Mucosa of rectum (tissue), 2 donors: Measurements from ENCODE around the gene RABL2A.
"Not testable (repeated sequence)": the region's sequence is repeated elsewhere in the genome, so short reads cannot be mapped to it uniquely, and the experiment has no call there.

Experiments used
- H3K27ac ChIP-seq, 2 donors: one replicate each; pipeline ENCODE4 v1.7.0; 2013; ENCODE audit warnings: inconsistent platforms in 2 of 2, low read depth in 2 of 2, low read length in 2 of 2
- H3K27me3 ChIP-seq, 2 donors: one replicate each; pipeline ENCODE4 v1.7.0; 2013; ENCODE audit warnings: low read length in 2 of 2; ENCODE audit not compliant: control insufficient read depth in 2 of 2, insufficient read depth in 2 of 2
- H3K36me3 ChIP-seq, 2 donors: one replicate each; pipeline ENCODE4 v1.7.0; 2013; ENCODE audit warnings: low read length in 2 of 2; ENCODE audit not compliant: control insufficient read depth in 2 of 2, insufficient read depth in 2 of 2
- H3K4me1 ChIP-seq, 2 donors: one replicate each; pipeline ENCODE4 v1.7.0; 2013; ENCODE audit warnings: low read length in 2 of 2, mild to moderate bottlenecking in 1 of 2; ENCODE audit not compliant: control insufficient read depth in 2 of 2, insufficient read depth in 2 of 2
- H3K4me3 ChIP-seq, 2 donors: one replicate each; pipeline ENCODE4 v1.7.0; 2013; ENCODE audit warnings: low read length in 2 of 2
- H3K9ac ChIP-seq, 2 donors: one replicate each; pipeline ENCODE4 v1.7.0; 2013; ENCODE audit warnings: low read length in 2 of 2, low read depth in 1 of 2, mild to moderate bottlenecking in 1 of 2
- H3K9me3 ChIP-seq, 2 donors: one replicate each; pipeline ENCODE4 v1.7.0; 2013; ENCODE audit warnings: low read length in 2 of 2; ENCODE audit not compliant: control insufficient read depth in 2 of 2
- donor health status: healthy.
- donor health status: Normal muscosa, but diverticular disease.

RABL2A gene

DNA sequence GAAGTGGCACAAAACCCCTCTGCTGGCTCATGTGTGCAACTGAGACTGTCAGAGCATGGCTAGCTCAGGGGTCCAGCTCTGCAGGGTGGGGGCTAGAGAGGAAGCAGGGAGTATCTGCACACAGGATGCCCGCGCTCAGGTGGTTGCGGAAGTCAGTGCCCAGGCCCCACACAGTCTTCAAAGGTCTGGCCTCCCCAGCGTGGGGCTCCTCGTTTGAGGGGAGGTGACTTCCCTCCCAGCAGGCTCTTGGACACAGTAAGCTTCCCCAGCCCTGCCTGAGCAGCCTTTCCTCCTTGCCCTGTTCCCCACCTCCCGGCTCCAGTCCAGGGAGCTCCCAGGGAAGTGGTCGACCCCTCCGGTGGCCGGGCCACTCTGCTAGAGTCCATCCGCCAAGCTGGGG is 29.9 kb upstream of the RABL2A start:
- H3K9ac ChIP-seq, H3K27me3 ChIP-seq, H3K4me3 ChIP-seq, H3K36me3 ChIP-seq, H3K4me1 ChIP-seq, H3K27ac ChIP-seq, H3K9me3 ChIP-seq: not testable (repeated sequence)

- H3K9ac ChIP-seq, H3K27me3 ChIP-seq: not testable (repeated sequence)
Observed at GRCh38 chr2:113597572-113597971, 29.5 kb upstream of the RABL2A start.

DNA sequence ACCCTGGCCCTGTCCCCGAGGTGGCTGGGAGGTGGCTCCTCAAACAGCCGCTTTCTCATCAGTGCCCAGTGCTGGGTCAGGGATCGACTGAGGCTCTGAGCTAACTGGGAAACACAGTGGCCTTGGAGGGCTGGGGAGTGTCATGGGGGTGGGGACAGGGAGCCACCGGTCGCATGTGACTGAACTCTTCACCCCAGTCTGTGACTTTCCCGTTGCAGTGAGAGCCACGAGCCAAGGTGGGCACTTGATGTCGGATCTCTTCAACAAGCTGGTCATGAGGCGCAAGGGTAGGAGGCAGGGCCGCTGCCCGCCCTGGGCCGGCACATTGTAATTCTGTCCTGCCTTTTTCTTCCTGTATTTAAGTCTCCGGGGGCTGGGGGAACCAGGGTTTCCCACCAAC is 28.9 kb upstream of the RABL2A start:
- not testable (repeated sequence) for H3K4me3 ChIP-seq, H3K27me3 ChIP-seq, H3K27ac ChIP-seq, H3K9ac ChIP-seq, H3K36me3 ChIP-seq, H3K4me1 ChIP-seq, H3K9me3 ChIP-seq

More at GRCh38 chr2:113597572-113597971, 29.5 kb upstream of the RABL2A start:
- not testable (repeated sequence) for H3K9me3 ChIP-seq, H3K4me1 ChIP-seq, H3K36me3 ChIP-seq, H3K27ac ChIP-seq, H3K4me3 ChIP-seq

- not testable (repeated sequence) for H3K36me3 ChIP-seq, H3K9me3 ChIP-seq, H3K4me3 ChIP-seq, H3K4me1 ChIP-seq, H3K27ac ChIP-seq, H3K27me3 ChIP-seq, H3K9ac ChIP-seq
Observed at GRCh38 chr2:113598738-113599137, 28.3 kb upstream of the RABL2A start.

GRCh38 chr2:113599208-113599607 is 27.9 kb upstream of the RABL2A start:
- not testable (repeated sequence) for H3K27ac ChIP-seq, H3K9ac ChIP-seq, H3K9me3 ChIP-seq, H3K27me3 ChIP-seq, H3K4me1 ChIP-seq, H3K36me3 ChIP-seq, H3K4me3 ChIP-seq

- not testable (repeated sequence) for H3K4me3 ChIP-seq, H3K9ac ChIP-seq, H3K27ac ChIP-seq, H3K27me3 ChIP-seq, H3K4me1 ChIP-seq, H3K36me3 ChIP-seq, H3K9me3 ChIP-seq
Observed at GRCh38 chr2:113602040-113602769, 24.9 kb upstream of the RABL2A start.

GRCh38 chr2:113602869-113603466 is 24.1 kb upstream of the RABL2A start:
- H3K4me3 ChIP-seq: peak overlapping the region; percentile 62 to 74
- peak overlapping the region; percentile 84 to 89 for H3K27ac ChIP-seq
- H3K4me1 ChIP-seq: no peaks in the 10 kb centered on the region
- no peaks in the 10 kb centered on the region for H3K27me3 ChIP-seq
- no peaks in the 10 kb centered on the region for H3K36me3 ChIP-seq
- H3K9me3 ChIP-seq: no peaks in the 10 kb centered on the region
- H3K9ac ChIP-seq: peak overlapping the region; percentile 58 to 63

DNA sequence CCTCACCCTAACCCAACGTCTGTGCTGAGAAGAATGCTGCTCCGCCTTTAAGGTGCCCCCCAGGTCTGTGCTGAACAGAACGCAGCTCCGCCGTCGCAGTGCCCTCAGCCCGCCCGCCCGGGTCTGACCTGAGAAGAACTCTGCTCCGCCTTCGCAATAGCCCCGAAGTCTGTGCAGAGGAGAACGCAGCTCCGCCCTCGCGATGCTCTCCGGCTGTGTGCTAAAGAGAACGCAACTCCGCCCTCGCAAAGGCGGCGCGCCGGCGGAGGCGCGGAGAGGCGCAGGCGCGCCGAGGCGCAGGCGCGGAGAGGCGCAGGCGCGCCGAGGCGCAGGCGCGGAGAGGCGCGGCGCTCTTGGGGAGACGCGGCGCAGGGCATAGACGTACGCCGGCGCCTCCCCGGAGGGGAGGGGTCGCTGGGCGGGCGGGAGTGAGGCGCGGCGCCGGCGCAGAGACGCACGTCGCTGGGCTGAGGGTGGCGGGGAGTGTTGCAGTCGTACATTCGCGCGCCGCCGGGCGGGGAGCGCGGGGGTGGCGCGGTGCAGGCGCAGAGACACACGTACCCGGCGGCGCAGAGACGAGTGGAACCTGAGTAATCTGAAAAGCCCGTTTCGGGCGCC is 23.5 kb upstream of the RABL2A start:
- Histone ChIP-seq H3K4me3 (peak overlapping the region; percentile 62 to 74), H3K9ac (peak overlapping the region; percentile 58 to 63), H3K27ac (peak overlapping the region; percentile 84 to 89)
- not testable (repeated sequence) for H3K36me3 ChIP-seq, H3K4me1 ChIP-seq, H3K27me3 ChIP-seq, H3K9me3 ChIP-seq

GRCh38 chr2:113604085-113604477 is 23.0 kb upstream of the RABL2A start:
- not testable (repeated sequence) for H3K27me3 ChIP-seq, H3K4me1 ChIP-seq, H3K9me3 ChIP-seq, H3K36me3 ChIP-seq
- H3K9ac ChIP-seq: peak overlapping the region in 1 of 2 donors; percentile 57
- peak overlapping the region; percentile 54 to 57 for H3K4me3 ChIP-seq
- peak overlapping the region; percentile 80 to 82 for H3K27ac ChIP-seq

- not testable (repeated sequence) for H3K4me3 ChIP-seq, H3K4me1 ChIP-seq, H3K36me3 ChIP-seq, H3K27ac ChIP-seq, H3K27me3 ChIP-seq, H3K9me3 ChIP-seq
- H3K9ac ChIP-seq: peak overlapping the region in 1 of 2 donors; percentile 2
Observed at GRCh38 chr2:113604661-113605060, 22.4 kb upstream of the RABL2A start.
